CD4-positive, alpha-beta T cell (primary cell): ENCODE data around the gene TFAP2D. TPM values are rescaled to one million over a fixed set of nuclear protein-coding genes. Genes with fewer than 3 reads are reported as not detected.

Experiments
- ATAC-seq: fragments of 200-7000 bp; cut with Tn5 transposase; one replicate; pipeline ENCODE4 v1.10.0; 2022; ENCODE audit warnings: mild to moderate bottlenecking; ENCODE audit not compliant: poor library complexity
- CTCF ChIA-PET: fragments of 350-600 bp; sonication (Branson Sonifier 250); formaldehyde crosslinking; loops from one replicate; lab custom pipeline; 2021; ENCODE audit warnings: antibody characterized with exemption, inconsistent platforms; lab: Charles Lee
- POLR2A ChIA-PET: fragments of 350-600 bp; sonication (Branson Sonifier 250); formaldehyde crosslinking; loops from one replicate; lab custom pipeline; 2021; ENCODE audit warnings: antibody characterized with exemption, inconsistent platforms; lab: Charles Lee
- DNase-seq, 14 experiments: peaks; one replicate each; pipeline ENCODE4 v3.0.0-alpha.2; 2013 to 2020; ENCODE audit warnings: mixed read lengths in 2 of 14
- H3K27ac ChIP-seq, 2 donors: one replicate each; pipeline versions ENCODE4 v1.5.1 to v1.7.0; 2013; ENCODE audit warnings: low read length in 2 of 2, low read depth in 1 of 2, mild to moderate bottlenecking in 1 of 2
- H3K27me3 ChIP-seq, 2 experiments: 1 replicate in 1 of 2; 2 replicates in 1 of 2; pipeline versions ENCODE4 v1.6.1 to v1.7.0; 2013; ENCODE audit warnings: low read length in 2 of 2, control low read depth in 1 of 2, mild to moderate bottlenecking in 1 of 2, moderate library complexity in 1 of 2; ENCODE audit not compliant: insufficient read depth in 2 of 2, control insufficient read depth in 1 of 2
- H3K36me3 ChIP-seq: one replicate; pipeline ENCODE4 v1.6.1; 2013; ENCODE audit warnings: low read length, control low read depth; ENCODE audit not compliant: insufficient read depth
- H3K4me1 ChIP-seq: one replicate; pipeline ENCODE4 v1.6.1; 2013; ENCODE audit warnings: low read length, control low read depth; ENCODE audit not compliant: insufficient read depth
- H3K4me3 ChIP-seq: one replicate; pipeline ENCODE4 v1.5.1; 2013; ENCODE audit warnings: mild to moderate bottlenecking, low read length, moderate library complexity
- H3K9me3 ChIP-seq, 2 experiments: 1 replicate in 1 of 2; 2 replicates in 1 of 2; pipeline versions ENCODE4 v1.6.1 to v1.7.0; 2013; ENCODE audit warnings: low read length in 2 of 2, mild to moderate bottlenecking in 2 of 2, control low read depth in 1 of 2, moderate library complexity in 1 of 2; ENCODE audit not compliant: control insufficient read depth in 1 of 2, insufficient read depth in 1 of 2
- H3K27ac Mint-ChIP-seq: one replicate; pipeline ENCODE4 v1.8.0; 2020; ENCODE audit warnings: mixed read lengths
- H3K27me3 Mint-ChIP-seq: one replicate; pipeline ENCODE4 v1.8.0; 2021; ENCODE audit warnings: mixed read lengths
- H3K36me3 Mint-ChIP-seq: one replicate; pipeline ENCODE4 v1.8.0; 2021; ENCODE audit warnings: low read depth, mixed read lengths
- H3K4me1 Mint-ChIP-seq: one replicate; pipeline ENCODE4 v1.8.0; 2021; ENCODE audit warnings: low read depth, mixed read lengths
- H3K4me3 Mint-ChIP-seq: one replicate; pipeline ENCODE4 v1.8.0; 2020; ENCODE audit warnings: mild to moderate bottlenecking, mixed read lengths
- H3K9me3 Mint-ChIP-seq: one replicate; pipeline ENCODE4 v1.8.0; 2020; ENCODE audit warnings: mixed read lengths
- CTCF ChIP-seq: fragments of 200-600 bp; IDR thresholded peaks from one replicate; pipeline ENCODE4 v1.8.0; 2022; ENCODE audit warnings: antibody characterized with exemption, mild to moderate bottlenecking
- intact Hi-C, 2 experiments: fragments of 100-400 bp; cut with DNase I in 1 of 2; cut with micrococcal nuclease in 1 of 2; formaldehyde crosslinking; loops; one replicate each; pipeline versions ENCODE4 v1.15.1 to v1.9.0; 2023 to 2025; cut with DNase I, micrococcal nuclease
- total RNA-seq, 174 experiments: library from RNA in 2 of 174; stranded (reverse) in 2 of 174; gene quantifications; one replicate each; pipeline ENCODE4 v1.2.3 and lab custom pipeline; 2021 to 2026

TFAP2D gene
- total RNA-seq, 2 experiments from 2014 or later = not detected

DNA sequence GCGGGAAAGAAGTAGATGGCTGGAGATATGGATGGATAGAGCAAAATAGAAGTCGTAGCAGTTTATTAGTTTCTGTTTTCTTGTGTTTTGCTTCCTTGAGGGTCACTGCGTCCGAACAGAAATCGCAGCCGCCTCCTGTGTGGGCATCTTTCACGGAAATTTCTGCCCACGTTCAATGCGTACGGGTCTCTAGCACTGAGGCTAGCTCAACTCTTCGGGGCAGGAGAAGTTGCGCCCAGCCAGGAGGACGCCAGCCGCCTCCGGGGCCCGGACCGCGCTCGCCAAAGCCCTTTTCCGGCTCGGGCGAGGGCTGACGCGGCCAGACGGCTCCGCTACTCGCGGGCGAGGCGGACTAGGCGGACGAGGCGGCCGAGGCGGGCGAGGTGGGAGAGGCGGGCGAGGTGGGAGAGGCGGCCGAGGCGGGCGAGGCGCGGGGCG, 106.2 kb downstream of the TFAP2D start:
- DNase-seq = no peak
- CTCF ChIA-PET = no interaction called here
- Histone ChIP-seq H3K4me3 (no peak overlapping the region), H3K4me1 (peaks cover 5% of the 10 kb centered on the region), H3K27me3 (peaks cover 63 to 86% of the 10 kb centered on the region in 2 experiments), H3K27ac (no peak overlapping the region), H3K36me3 (no peaks in the 10 kb centered on the region), H3K9me3 (peaks cover 0 to 14% of the 10 kb centered on the region in 2 experiments)
- H3K27me3 Mint-ChIP-seq = peaks cover 92% of the 10 kb centered on the region
- no peak overlapping the region for H3K4me3 Mint-ChIP-seq
- H3K27ac Mint-ChIP-seq = no peak overlapping the region
- no peak for ATAC-seq
- no peaks in the 10 kb centered on the region for H3K9me3 Mint-ChIP-seq
- H3K4me1 Mint-ChIP-seq = peaks cover 23% of the 10 kb centered on the region
- no peak for TF ChIP-seq CTCF
- H3K36me3 Mint-ChIP-seq = no peaks in the 10 kb centered on the region
- intact Hi-C loops = loop anchor here in 1 of 2 experiments (5.0 kb wide), 1 partner anchor 1198 kb away; no protein-coding TSS in a partner anchor
- POLR2A ChIA-PET = no interaction called here

GRCh38 chr6:50819904-50820868, 106.9 kb downstream of the TFAP2D start:
- Mint-ChIP-seq H3K36me3 (no peaks in the 10 kb centered on the region), H3K27me3 (peaks cover 92% of the 10 kb centered on the region), H3K9me3 (no peaks in the 10 kb centered on the region), H3K4me1 (peaks cover 23% of the 10 kb centered on the region), H3K4me3 (no peak overlapping the region), H3K27ac (no peak overlapping the region)
- H3K36me3 ChIP-seq = no peaks in the 10 kb centered on the region
- ATAC-seq = no peak
- H3K4me3 ChIP-seq = no peak overlapping the region
- ChIA-PET CTCF (no interaction called here), POLR2A (no interaction called here)
- peaks cover 5% of the 10 kb centered on the region for H3K4me1 ChIP-seq
- no peak for DNase-seq
- intact Hi-C loops = loop anchor here in 1 of 2 experiments (5.0 kb wide), 1 partner anchor 1197 kb away; no protein-coding TSS in a partner anchor
- TF ChIP-seq CTCF = no peak
- H3K27me3 ChIP-seq = peaks cover 67 to 88% of the 10 kb centered on the region in 2 experiments
- H3K9me3 ChIP-seq = peaks cover 0 to 14% of the 10 kb centered on the region in 2 experiments
- H3K27ac ChIP-seq = no peak overlapping the region

DNA sequence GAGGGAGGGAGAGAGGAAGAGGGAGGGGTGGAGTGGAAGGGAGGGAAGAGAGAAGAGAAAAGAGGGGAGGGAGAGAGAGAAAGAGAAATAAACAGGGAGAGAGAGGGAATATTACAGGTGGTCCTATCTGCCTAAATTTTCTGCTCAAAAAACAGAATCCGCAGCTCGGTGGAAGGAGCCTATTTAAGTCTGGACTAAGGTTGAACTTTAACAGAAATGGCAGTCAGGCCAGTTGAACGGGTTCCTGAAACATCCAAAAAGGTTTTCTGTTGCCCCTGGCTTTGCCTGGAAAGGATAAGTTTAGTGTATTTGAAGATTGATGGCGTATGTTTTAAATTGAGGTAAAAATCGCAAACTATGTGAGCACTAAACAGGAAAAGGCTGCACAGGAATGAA, 107.5 kb downstream of the TFAP2D start:
- CTCF ChIA-PET = no interaction called here
- intact Hi-C loops = no loop called here
- H3K4me3 Mint-ChIP-seq = no peak overlapping the region

More for the DNA sequence above, 107.5 kb downstream of the TFAP2D start:
- peaks cover 0 to 20% of the 10 kb centered on the region in 2 experiments for H3K9me3 ChIP-seq
- Mint-ChIP-seq H3K27ac (no peak overlapping the region), H3K27me3 (peaks cover 93% of the 10 kb centered on the region), H3K36me3 (no peaks in the 10 kb centered on the region), H3K9me3 (no peaks in the 10 kb centered on the region), H3K4me1 (peaks cover 19% of the 10 kb centered on the region)
- TF ChIP-seq CTCF = no peak
- H3K27ac ChIP-seq = no peak overlapping the region
- H3K27me3 ChIP-seq = peaks cover 72 to 90% of the 10 kb centered on the region in 2 experiments
- POLR2A ChIA-PET = no interaction called here
- no peaks in the 10 kb centered on the region for H3K36me3 ChIP-seq
- no peak overlapping the region for H3K4me3 ChIP-seq
- ATAC-seq (no peak), DNase-seq (no peak)
- H3K4me1 ChIP-seq = peaks cover 5% of the 10 kb centered on the region
